A673 (cell line): ENCODE measurements around the gene PDZD11. TPM values are rescaled to one million over a fixed set of nuclear protein-coding genes. Genes with fewer than 3 reads are reported as not detected.

Experiments used
- BruUV-seq: library from RNA; stranded (reverse); fragments of 400-500 nt; replicated peaks from 2 replicates; lab custom pipeline; 2021; lab: Mats Ljungman, UMichigan
- CTCF ChIA-PET: fragments of 300-600 bp; sonication (Branson Sonifier 250); formaldehyde crosslinking; loops from one replicate; lab custom pipeline; 2022; ENCODE audit warnings: antibody characterized with exemption; lab: Charles Lee
- POLR2A ChIA-PET: fragments of 300-600 bp; sonication (Branson Sonifier 250); formaldehyde crosslinking; loops from one replicate; lab custom pipeline; 2022; ENCODE audit warnings: antibody characterized with exemption; ENCODE audit not compliant: low non-redundant PET; lab: Charles Lee
- DNase-seq: peaks from one replicate; pipeline ENCODE4 v3.0.0-alpha.2; 2015; ENCODE audit warnings: low spot score
- H3K27ac ChIP-seq: fragments of 200-600 bp; sonication (generic); 2 replicates; pipeline ENCODE4 v1.5.1; 2016; ENCODE audit warnings: mixed run types, low read depth, mild to moderate bottlenecking, mixed read lengths, antibody characterized with exemption, low read length; ENCODE audit not compliant: poor library complexity, severe bottlenecking
- H3K27me3 ChIP-seq: fragments of 200-600 bp; sonication (generic); replicated peaks from 2 replicates; pipeline ENCODE4 v1.6.1; 2017; ENCODE audit warnings: mixed run types, low read depth, mild to moderate bottlenecking, mixed read lengths, antibody characterized with exemption, low read length; ENCODE audit not compliant: insufficient read depth, poor library complexity
- H3K36me3 ChIP-seq: fragments of 200-600 bp; sonication (generic); 2 replicates; pipeline ENCODE4 v1.6.1; 2016; ENCODE audit warnings: mixed run types, mild to moderate bottlenecking, mixed read lengths, antibody characterized with exemption, low read length; ENCODE audit not compliant: insufficient read depth, poor library complexity, severe bottlenecking
- H3K4me1 ChIP-seq: fragments of 200-600 bp; sonication (generic); 2 replicates; pipeline ENCODE4 v1.6.1; 2017; ENCODE audit warnings: mixed run types, mild to moderate bottlenecking, mixed read lengths, antibody characterized with exemption, low read length; ENCODE audit not compliant: insufficient read depth, poor library complexity, severe bottlenecking
- H3K4me3 ChIP-seq: fragments of 200-600 bp; sonication (generic); 2 replicates; pipeline ENCODE4 v1.5.1; 2016; ENCODE audit warnings: low read depth, mixed run types, mild to moderate bottlenecking, mixed read lengths, low read length; ENCODE audit not compliant: poor library complexity, severe bottlenecking
- H3K9me3 ChIP-seq: fragments of 200-600 bp; sonication (generic); 2 replicates; pipeline ENCODE4 v1.6.1; 2016; ENCODE audit warnings: mixed run types, low read depth, mild to moderate bottlenecking, mixed read lengths, antibody characterized with exemption, low read length; ENCODE audit not compliant: poor library complexity, severe bottlenecking
- EZH2 ChIP-seq: fragments of 200-600 bp; sonication (generic); IDR thresholded peaks from 2 replicates; pipeline ENCODE4 v1.6.1; 2017; ENCODE audit warnings: borderline replicate concordance, low read depth, mild to moderate bottlenecking, mixed read lengths, antibody characterized with exemption, low read length; ENCODE audit not compliant: poor library complexity, severe bottlenecking
- intact Hi-C: fragments of 100-400 bp; cut with micrococcal nuclease; formaldehyde crosslinking; loops from one replicate; pipeline ENCODE4 v1.10.0; 2022; ENCODE audit not compliant: unreplicated experiment
- total RNA-seq: library from RNA; stranded (reverse); gene quantifications from 2 replicates; pipeline ENCODE4 v1.2.3, GENCODE V29; 2021
- TF ChIP-seq, protein P1 (sequence below): fragments of 300-800, 200-600 bp; sonication (generic); conservative IDR thresholded peaks from 2 replicates; pipeline ENCODE4 v1.5.1; 2017; ENCODE audit warnings: low read depth, mild to moderate bottlenecking, antibody characterized with exemption, low read length, moderate library complexity, mixed read lengths

Gene PDZD11
- total RNA-seq, 1 experiment from 2014 or later, result 57.2 TPM

DNA sequence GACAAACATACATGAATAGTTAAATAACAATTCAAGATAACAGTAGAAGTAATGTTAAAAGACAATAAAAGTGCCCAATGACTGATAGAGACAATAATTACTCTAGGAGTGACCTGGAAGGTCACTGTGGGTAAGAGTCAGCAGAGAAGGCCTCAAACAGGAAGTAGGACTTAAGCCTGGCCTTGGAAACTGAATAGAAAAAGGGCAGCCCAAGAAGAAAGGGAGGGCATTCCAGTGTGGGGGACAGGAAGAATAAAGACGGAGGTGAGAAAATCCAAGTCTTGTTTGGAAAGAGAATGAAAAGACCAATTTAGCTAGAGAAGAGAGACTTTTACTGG lies 35.7 kb downstream of the PDZD11 start:
- CTCF ChIA-PET, result no interaction called here

DNA sequence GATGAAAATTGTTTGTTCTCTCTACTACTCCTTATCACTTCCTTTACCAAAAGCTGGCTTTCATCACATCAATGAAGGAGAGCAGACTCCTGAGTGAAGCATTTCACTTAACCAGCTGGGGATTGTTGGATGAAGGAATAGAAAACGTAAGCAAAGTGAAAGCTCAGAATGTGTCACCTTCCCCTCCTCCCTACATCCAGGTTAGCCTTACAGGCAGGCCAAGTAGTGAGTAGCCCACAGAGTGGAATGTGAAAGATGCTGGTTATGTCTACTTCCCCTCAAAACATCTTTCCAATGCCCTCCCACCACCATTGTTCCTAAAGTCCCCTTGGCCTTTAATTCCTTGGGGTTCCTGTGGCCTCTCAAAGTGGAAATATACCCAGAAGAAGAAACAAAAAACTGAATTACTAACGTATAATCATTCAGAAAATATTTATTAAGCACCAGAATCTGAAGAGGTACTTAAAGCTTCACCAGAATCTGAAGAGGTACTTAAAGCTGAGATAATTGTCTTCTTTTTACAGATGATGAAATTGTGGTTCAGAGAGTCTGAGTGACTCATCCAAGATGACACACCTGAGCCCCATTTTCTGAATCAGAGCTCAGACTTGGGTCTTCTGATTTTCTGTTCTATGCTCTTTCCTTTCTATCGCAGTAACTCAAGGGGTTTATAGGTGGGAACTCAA lies 36.2 kb downstream of the PDZD11 start:
- no peak overlapping the region for H3K4me3 ChIP-seq
- ChIA-PET POLR2A (interaction anchor here (0.6 kb wide), 1 partner anchor 594 kb away, joined by 3 read pairs; no protein-coding TSS in a partner anchor), CTCF (no interaction called here)
- H3K36me3 ChIP-seq, result no peaks in the 10 kb centered on the region
- intact Hi-C loops, result no loop called here
- H3K4me1 ChIP-seq, result no peaks in the 10 kb centered on the region
- no peak for DNase-seq
- TF ChIP-seq EZH2, result no peak
- TF ChIP-seq, protein P1, sequence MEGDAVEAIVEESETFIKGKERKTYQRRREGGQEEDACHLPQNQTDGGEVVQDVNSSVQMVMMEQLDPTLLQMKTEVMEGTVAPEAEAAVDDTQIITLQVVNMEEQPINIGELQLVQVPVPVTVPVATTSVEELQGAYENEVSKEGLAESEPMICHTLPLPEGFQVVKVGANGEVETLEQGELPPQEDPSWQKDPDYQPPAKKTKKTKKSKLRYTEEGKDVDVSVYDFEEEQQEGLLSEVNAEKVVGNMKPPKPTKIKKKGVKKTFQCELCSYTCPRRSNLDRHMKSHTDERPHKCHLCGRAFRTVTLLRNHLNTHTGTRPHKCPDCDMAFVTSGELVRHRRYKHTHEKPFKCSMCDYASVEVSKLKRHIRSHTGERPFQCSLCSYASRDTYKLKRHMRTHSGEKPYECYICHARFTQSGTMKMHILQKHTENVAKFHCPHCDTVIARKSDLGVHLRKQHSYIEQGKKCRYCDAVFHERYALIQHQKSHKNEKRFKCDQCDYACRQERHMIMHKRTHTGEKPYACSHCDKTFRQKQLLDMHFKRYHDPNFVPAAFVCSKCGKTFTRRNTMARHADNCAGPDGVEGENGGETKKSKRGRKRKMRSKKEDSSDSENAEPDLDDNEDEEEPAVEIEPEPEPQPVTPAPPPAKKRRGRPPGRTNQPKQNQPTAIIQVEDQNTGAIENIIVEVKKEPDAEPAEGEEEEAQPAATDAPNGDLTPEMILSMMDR, result no peak
- no TSS peak for BruUV-seq
- H3K27me3 ChIP-seq, result peaks cover 5% of the 10 kb centered on the region
- no peak overlapping the region for H3K27ac ChIP-seq
- H3K9me3 ChIP-seq, result no peaks in the 10 kb centered on the region

More for the DNA sequence above, 35.7 kb downstream of the PDZD11 start:
- H3K9me3 ChIP-seq, result no peaks in the 10 kb centered on the region
- no peaks in the 10 kb centered on the region for H3K4me1 ChIP-seq
- H3K27me3 ChIP-seq, result peaks cover 5% of the 10 kb centered on the region
- H3K27ac ChIP-seq, result no peak overlapping the region
- no peak overlapping the region for H3K4me3 ChIP-seq
- TF ChIP-seq, protein P1, result no peak
- no peak for TF ChIP-seq EZH2
- POLR2A ChIA-PET, result no interaction called here
- BruUV-seq, result no TSS peak
- H3K36me3 ChIP-seq, result no peaks in the 10 kb centered on the region
- DNase-seq, result no peak
- intact Hi-C loops, result no loop called here

DNA sequence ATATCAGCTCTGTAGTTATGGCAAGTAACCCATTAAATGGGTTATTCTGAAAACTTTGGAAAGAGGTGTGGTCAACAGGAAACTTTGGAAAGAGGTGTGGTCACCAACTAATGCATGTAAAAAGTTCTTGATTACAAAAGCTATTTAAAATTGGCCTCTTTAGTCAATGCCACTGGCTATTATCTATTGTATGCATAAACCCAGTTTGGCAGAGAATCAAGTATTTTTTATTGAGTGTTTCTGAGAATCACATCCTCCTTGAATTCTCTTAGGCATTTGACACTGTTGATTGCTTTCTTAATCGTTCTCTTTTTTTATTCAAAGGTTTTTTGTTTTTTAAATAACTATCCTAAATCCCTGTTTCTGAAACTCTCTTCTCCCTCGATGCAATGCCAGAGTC lies 37.2 kb downstream of the PDZD11 start:
- Histone ChIP-seq H3K27ac (no peak overlapping the region), H3K36me3 (no peaks in the 10 kb centered on the region), H3K27me3 (peaks cover 5% of the 10 kb centered on the region), H3K9me3 (no peaks in the 10 kb centered on the region), H3K4me3 (no peak overlapping the region), H3K4me1 (no peaks in the 10 kb centered on the region)
- ChIA-PET CTCF (no interaction called here), POLR2A (no interaction called here)
- TF ChIP-seq EZH2, result no peak
- TF ChIP-seq, protein P1, result no peak
- no peak for DNase-seq
- no TSS peak for BruUV-seq
- intact Hi-C loops, result no loop called here
